ENCODE results near the gene MIP. TPM values are rescaled to one million over a fixed set of nuclear protein-coding genes. Genes with fewer than 3 reads are reported as not detected.
A peak's percentile ranks its signal among the peaks of the same experiment; 100 is the strongest.

Gene MIP
- total and polyA plus RNA-seq, 2 of the 13 experiments (the other 11 are each of a cell fraction or from before 2014, with no cell fraction given): not detected

- TF ChIP-seq ZMYM2 (CRISPR knock-in tag; IDR thresholded peaks at IDR 0.05) (no peak), NFIC (IDR thresholded peaks at IDR 0.05; ENCODE audit: low read length) (0 out of 2 replicates have a peak, but pooled peaks have one; percentile 53), NONO (IDR thresholded peaks at IDR 0.05) (no peak), NONO (CRISPR knock-in tag; conservative IDR thresholded peaks at IDR 0.05) (peak; percentile 92), ZNF780A (CRISPR knock-in tag; IDR thresholded peaks at IDR 0.05) (peak; percentile 81), POGZ (CRISPR knock-in tag; IDR thresholded peaks at IDR 0.05) (peak; percentile 95), ZUFSP (CRISPR knock-in tag; IDR thresholded peaks at IDR 0.05; ENCODE audit: borderline replicate concordance) (no peak), ZNF350 (CRISPR knock-in tag; IDR thresholded peaks at IDR 0.05; ENCODE audit: borderline replicate concordance, low read depth) (peak; percentile 97), XBP1 (CRISPR knock-in tag; IDR thresholded peaks at IDR 0.05) (no peak), ZNF501 (CRISPR knock-in tag; IDR thresholded peaks at IDR 0.05) (peak; percentile 92), HIVEP1 (CRISPR knock-in tag; IDR thresholded peaks at IDR 0.05) (peak; percentile 66), ZNF329 (CRISPR knock-in tag; IDR thresholded peaks at IDR 0.05; ENCODE audit: low read depth) (no peak), ATF7 (IDR thresholded peaks at IDR 0.05) (no peak), ATF7 (CRISPR knock-in tag; IDR thresholded peaks at IDR 0.05) (0 out of 2 replicates have a peak, but pooled peaks have one; percentile 59), GATAD2A (CRISPR knock-in tag; IDR thresholded peaks at IDR 0.05) (peak; percentile 77), ZBTB38 (CRISPR knock-in tag; IDR thresholded peaks at IDR 0.05) (peak; percentile 77), SRY (CRISPR knock-in tag; IDR thresholded peaks at IDR 0.05) (peak; percentile 79; the same call in 1 of the 2 replicates), NFYB (CRISPR knock-in tag; IDR thresholded peaks at IDR 0.05) (peak; percentile 55), RFX1 (IDR thresholded peaks at IDR 0.05) (no peak), TCF7L2 (IDR thresholded peaks at IDR 0.05; ENCODE audit: low read depth, low read length) (no peak), KLF13 (CRISPR knock-in tag; IDR thresholded peaks at IDR 0.05) (no peak), TBX3 (IDR thresholded peaks at IDR 0.05; ENCODE audit: borderline replicate concordance) (no peak), THAP7 (CRISPR knock-in tag; IDR thresholded peaks at IDR 0.05) (no peak; the same call in 1 of the 2 replicates), REXO4 (CRISPR knock-in tag; IDR thresholded peaks at IDR 0.05; ENCODE audit: borderline replicate concordance) (no peak), GPN1 (CRISPR knock-in tag; IDR thresholded peaks at IDR 0.05; ENCODE audit: borderline replicate concordance) (no peak), CEBPG (CRISPR knock-in tag; IDR thresholded peaks at IDR 0.05) (peak; percentile 39; the same call in 1 of the 2 replicates), SNAPC2 (CRISPR knock-in tag; IDR thresholded peaks at IDR 0.05) (peak; percentile 53; the same call in 1 of the 2 replicates), MTF2 (CRISPR knock-in tag; IDR thresholded peaks at IDR 0.05; ENCODE audit: borderline replicate concordance) (no peak; the same call in 1 of the 2 replicates), ZNF431 (CRISPR knock-in tag; IDR thresholded peaks at IDR 0.05; ENCODE audit: borderline replicate concordance, low read depth) (peak; percentile 86), ZBTB21 (CRISPR knock-in tag; IDR thresholded peaks at IDR 0.05) (no peak), KLF6 (CRISPR knock-in tag; IDR thresholded peaks at IDR 0.05) (peak; percentile 91; the same call in 1 of the 2 replicates), LCORL (IDR thresholded peaks at IDR 0.05) (no peak), LCORL (CRISPR knock-in tag; IDR thresholded peaks at IDR 0.05) (peak; percentile 89), CENPX (CRISPR knock-in tag; IDR thresholded peaks at IDR 0.05) (no peak)
These were observed 14.0 kb upstream of the MIP start, which contains the start of gene SPRYD4 (continued) for GRCh38 chr12:56468216-56469006.

All from HepG2 (cell line).